Upper lobe of right lung (tissue), 1 donor: ENCODE results near the gene EFTUD2. TPM values are rescaled to one million over a fixed set of nuclear protein-coding genes. Genes with fewer than 3 reads are reported as not detected.
A peak's percentile ranks its signal among the peaks of the same experiment; 100 is the strongest.

Experiments used
- ATAC-seq: fragments of 200-7000 bp; cut with Tn5 transposase; one replicate; pipeline ENCODE4 v1.9.1; 2020; ENCODE audit warnings: mild to moderate bottlenecking, moderate library complexity
- DNase-seq: peaks from one replicate; pipeline ENCODE4 v3.0.0-alpha.2; 2020
- H3K27ac ChIP-seq: fragments of 200-600 bp; one replicate; pipeline ENCODE4 v1.8.0; 2022
- H3K27me3 ChIP-seq: fragments of 200-600 bp; one replicate; pipeline ENCODE4 v1.8.0; 2022; ENCODE audit warnings: mild to moderate bottlenecking
- H3K36me3 ChIP-seq: fragments of 200-600 bp; one replicate; pipeline ENCODE4 v1.8.0; 2022
- H3K4me1 ChIP-seq: fragments of 200-600 bp; one replicate; pipeline ENCODE4 v1.8.0; 2022
- H3K4me3 ChIP-seq: fragments of 200-600 bp; one replicate; pipeline ENCODE4 v1.8.0; 2022; ENCODE audit warnings: mild to moderate bottlenecking
- H3K9me3 ChIP-seq: fragments of 200-600 bp; one replicate; pipeline ENCODE4 v1.8.0; 2022
- CTCF ChIP-seq: fragments of 200-600 bp; IDR thresholded peaks from one replicate; pipeline ENCODE4 v1.8.0; 2022; ENCODE audit warnings: antibody characterized with exemption
- intact Hi-C: fragments of 100-400 bp; cut with DNase I; formaldehyde crosslinking; loops from one replicate; pipeline ENCODE4 v1.11.0; 2022
- total RNA-seq: library from RNA; stranded (reverse); fragmentation: NEBNext Ultra II Directional; extraction: Animal tissue kit (Norgen Biotek cat#: 25700); gene quantifications from one replicate; pipeline ENCODE4 v1.2.1, GENCODE V29; 2021
- donor health status: DM: no; HTN: yes; CAD: no; lungs with severe emphysema.

EFTUD2 gene
- total RNA-seq, 1 donor from 2014 or later = 74.4 TPM

GRCh38 chr17:44905006-44906000 lies 6.1 kb upstream of the EFTUD2 start:
- no peaks in the 10 kb centered on the region for H3K9me3 ChIP-seq
- DNase-seq (no peak), ATAC-seq (no peak)
- TF ChIP-seq CTCF = no peak
- H3K36me3 ChIP-seq = no peaks in the 10 kb centered on the region
- H3K4me1 ChIP-seq = peaks cover 9% of the 10 kb centered on the region
- intact Hi-C loops = no loop called here
- H3K27me3 ChIP-seq = no peaks in the 10 kb centered on the region
- no peak overlapping the region for H3K4me3 ChIP-seq
- H3K27ac ChIP-seq = no peak overlapping the region

GRCh38 chr17:44904001-44904984 lies 5.0 kb upstream of the EFTUD2 start:
- H3K4me1 ChIP-seq = peaks cover 14% of the 10 kb centered on the region
- no peaks in the 10 kb centered on the region for H3K9me3 ChIP-seq
- no peak for TF ChIP-seq CTCF
- H3K27me3 ChIP-seq = no peaks in the 10 kb centered on the region
- no peak overlapping the region for H3K4me3 ChIP-seq
- no peak overlapping the region for H3K27ac ChIP-seq
- ATAC-seq (no peak), DNase-seq (peak; percentile 55)
- intact Hi-C loops = no loop called here
- no peaks in the 10 kb centered on the region for H3K36me3 ChIP-seq

- no peak for DNase-seq
- H3K4me3 ChIP-seq = no peak overlapping the region
- intact Hi-C loops = no loop called here
- H3K27me3 ChIP-seq = no peaks in the 10 kb centered on the region
- H3K36me3 ChIP-seq = no peaks in the 10 kb centered on the region
- no peak overlapping the region for H3K27ac ChIP-seq
- TF ChIP-seq CTCF = no peak
- no peak for ATAC-seq
- no peaks in the 10 kb centered on the region for H3K9me3 ChIP-seq
- peaks cover 21% of the 10 kb centered on the region for H3K4me1 ChIP-seq
Observed at GRCh38 chr17:44903012-44903685, 3.9 kb upstream of the EFTUD2 start.

GRCh38 chr17:44902135-44902760 lies 3.0 kb upstream of the EFTUD2 start:
- Histone ChIP-seq H3K36me3 (no peaks in the 10 kb centered on the region), H3K27ac (no peak overlapping the region), H3K9me3 (no peaks in the 10 kb centered on the region), H3K27me3 (no peaks in the 10 kb centered on the region), H3K4me1 (peaks cover 29% of the 10 kb centered on the region), H3K4me3 (no peak overlapping the region)
- TF ChIP-seq CTCF = no peak
- ATAC-seq = no peak
- DNase-seq = no peak
- intact Hi-C loops = no loop called here
